Measurements from ENCODE around the gene CLDN14.

CLDN14 gene

GRCh38 chr21:36466061-36466511 is 13.8 kb downstream of the CLDN14 start:
- DNase-seq = no peak

DNA sequence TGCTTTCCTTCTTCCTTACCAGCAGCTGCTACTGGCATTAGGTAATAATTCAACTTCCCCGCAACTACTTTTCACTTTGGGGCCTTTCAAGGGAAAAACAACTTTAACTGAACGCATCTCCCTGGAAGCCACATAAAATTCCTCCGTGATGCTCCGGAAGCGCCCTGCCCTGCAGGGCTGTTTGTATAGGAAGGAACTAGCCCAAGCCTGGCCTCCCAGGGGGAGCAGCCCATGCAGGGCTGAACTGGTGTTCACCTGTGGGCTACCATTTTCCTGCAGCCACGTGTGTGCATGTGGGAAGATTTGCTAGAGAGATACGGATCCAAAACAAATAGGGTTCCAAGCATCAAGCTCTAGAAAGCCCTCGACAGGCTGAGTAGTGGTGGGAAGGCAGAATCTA is 14.4 kb downstream of the CLDN14 start:
- no peak for DNase-seq

GRCh38 chr21:36464590-36464989 is 15.3 kb downstream of the CLDN14 start:
- no peak for DNase-seq

- DNase-seq = no peak
These were observed 15.9 kb downstream of the CLDN14 start for GRCh38 chr21:36463991-36464390.

DNA sequence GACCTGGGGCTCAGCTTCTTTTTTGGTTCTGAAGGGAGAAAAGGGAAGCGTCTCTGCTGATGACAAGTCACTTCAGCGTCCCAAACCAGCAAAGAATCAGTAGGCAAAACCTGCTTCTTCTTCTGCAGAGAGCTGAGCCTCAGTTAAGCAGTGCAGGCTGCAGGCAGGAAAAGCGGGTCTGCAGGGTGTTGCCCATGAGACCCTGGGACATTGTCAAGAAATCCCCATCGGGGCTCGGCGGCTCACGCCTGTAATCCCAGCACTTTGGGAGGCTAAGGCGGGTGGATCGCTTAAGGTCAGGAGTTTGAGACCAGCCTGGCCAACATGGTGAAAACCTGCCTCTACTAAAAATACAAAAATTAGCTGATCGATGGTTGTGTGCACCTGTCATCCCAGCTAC is 16.7 kb downstream of the CLDN14 start:
- DNase-seq = no peak

DNA sequence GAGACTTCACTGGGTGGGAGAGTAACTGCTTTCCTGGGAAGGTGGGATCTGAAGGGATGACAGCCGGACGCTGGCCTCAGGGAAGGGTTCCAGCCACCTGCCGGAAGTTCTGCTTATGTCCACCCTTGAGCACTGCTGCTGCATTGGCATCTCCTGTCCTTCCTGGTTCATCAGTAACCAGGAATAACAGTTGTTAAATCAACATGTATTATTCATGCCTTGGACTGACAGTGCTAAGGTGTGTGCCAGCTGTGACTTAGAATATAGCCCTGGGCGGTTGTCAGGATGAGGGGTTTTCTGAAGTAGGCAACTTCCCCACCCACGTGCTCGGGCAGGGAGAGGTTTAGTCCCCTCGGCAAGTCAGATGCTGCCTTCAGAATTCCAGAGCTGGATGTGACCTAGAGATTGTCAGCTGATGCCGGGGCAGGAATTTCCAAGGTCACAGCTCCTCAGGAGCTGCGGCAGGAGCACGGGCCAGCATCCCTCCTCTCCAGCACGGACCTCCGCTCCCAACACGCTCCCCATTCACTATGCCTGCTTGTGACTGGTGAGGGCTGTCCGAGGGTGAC is 17.9 kb downstream of the CLDN14 start:
- DNase-seq = no peak

DNA sequence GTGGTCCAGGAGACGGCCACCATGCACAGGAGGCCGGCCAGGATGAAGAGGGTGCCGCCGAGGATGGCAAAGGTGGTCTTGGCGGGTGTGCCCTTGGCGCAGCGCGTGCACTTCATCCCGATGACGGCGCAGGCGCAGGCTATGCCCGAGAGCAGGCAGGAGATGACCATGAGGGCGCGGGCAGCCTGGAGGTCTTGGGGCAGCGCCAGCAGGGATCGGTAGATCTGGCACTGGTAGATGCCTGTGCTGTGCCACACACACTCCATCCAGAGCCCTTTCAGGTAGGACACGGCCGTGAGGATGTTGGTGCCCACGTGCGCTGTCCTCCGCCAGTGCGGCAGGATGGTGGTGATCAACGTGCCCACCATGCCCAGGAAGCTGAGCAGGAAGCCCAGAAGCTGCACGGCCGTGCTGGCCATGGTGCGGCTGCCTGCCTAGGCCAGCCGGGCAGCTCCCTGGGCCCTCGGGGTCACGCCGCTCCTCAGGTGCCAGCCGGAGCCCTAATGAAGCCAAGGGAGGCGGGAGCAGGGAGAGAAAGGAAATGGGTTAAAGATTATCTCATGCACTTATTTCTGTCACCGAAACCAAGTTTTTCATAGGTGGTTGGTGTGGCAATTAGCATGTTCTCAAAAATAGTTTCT is 18.5 kb downstream of the CLDN14 start:
- DNase-seq = no peak

DNA sequence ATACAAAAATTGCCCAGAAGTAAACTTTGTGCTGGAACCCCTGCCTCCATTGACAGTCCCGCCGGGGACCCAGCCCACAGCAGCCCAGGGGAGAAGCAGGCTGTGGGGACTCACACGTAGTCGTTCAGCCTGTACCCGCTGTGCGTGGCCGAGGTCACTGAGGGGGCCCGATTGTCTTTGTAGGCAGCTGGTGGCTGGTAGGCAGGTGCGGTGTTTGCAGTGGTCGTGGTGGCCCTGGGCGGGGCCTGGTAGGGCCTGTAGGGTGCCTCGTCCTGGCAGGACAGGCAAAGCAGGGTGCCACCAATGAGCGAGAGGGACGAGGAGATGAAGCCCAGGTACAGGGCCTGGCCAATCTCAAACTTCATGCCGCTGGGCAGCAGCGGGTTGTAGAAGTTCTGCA is 19.1 kb downstream of the CLDN14 start:
- no peak for DNase-seq

DNA sequence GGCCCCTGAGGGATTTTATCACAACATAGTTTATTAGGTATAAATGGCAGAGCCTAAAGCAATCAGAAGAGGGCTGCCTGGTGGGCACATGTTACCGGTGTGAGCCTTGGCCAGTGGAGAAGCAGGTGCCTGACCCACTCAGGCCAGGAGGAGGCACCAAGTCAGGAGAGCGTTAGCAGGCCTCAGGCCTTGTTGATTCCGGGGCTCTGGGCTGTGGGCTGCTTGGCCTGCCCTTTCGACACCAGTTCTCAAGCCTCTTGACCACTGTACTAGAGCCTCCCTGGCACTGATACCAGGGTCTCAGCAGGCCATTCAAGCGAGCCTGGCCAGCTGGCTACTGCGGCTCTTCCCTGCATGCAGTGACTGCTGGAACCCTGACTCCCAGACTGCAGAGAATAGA is 20.8 kb downstream of the CLDN14 start:
- no peak for DNase-seq

GRCh38 chr21:36456729-36457414 is 23.1 kb downstream of the CLDN14 start:
- no peak for DNase-seq

DNA sequence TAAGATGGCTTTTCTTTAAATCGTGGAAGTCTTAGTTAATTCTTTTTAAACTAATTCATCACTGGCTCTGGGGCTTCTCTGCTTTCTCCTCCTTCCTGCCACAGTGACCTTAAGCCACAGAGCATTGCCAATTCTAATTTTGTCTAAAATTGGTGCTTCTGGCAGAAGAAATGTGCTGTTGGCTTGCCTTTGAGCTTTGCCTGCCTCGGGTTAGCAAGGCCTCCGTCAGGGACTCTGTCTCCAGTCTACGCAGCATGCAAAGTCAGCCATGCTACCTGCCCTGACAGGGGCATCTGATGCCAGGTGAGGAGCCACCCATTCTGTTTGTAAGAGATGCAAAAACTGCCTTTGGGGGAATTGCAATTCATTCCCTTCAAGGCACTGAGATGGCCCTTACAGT is 25.2 kb downstream of the CLDN14 start:
- DNase-seq = no peak

DNA sequence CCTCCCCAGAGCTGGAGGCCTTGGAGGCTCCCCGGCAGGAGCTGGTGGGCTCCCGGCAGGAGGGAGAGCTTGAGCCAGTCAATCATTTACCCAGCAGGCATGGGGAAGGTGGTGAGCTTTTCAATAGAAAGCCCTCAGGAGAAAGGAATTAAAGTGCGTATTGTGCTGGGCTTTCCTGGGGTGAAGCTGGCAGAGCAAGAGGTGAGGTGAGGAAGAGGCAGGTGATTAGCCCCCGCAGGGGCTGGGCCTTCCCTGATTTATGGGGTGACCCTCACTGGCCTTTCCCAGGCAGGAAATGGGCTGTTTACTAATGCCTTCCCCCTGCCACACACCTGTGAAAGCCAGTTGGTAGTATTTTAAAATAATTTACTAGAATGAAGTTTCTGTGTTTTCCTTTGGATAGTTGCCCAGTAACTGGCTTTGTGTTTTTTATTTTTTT is 25.8 kb downstream of the CLDN14 start:
- no peak for DNase-seq

DNA sequence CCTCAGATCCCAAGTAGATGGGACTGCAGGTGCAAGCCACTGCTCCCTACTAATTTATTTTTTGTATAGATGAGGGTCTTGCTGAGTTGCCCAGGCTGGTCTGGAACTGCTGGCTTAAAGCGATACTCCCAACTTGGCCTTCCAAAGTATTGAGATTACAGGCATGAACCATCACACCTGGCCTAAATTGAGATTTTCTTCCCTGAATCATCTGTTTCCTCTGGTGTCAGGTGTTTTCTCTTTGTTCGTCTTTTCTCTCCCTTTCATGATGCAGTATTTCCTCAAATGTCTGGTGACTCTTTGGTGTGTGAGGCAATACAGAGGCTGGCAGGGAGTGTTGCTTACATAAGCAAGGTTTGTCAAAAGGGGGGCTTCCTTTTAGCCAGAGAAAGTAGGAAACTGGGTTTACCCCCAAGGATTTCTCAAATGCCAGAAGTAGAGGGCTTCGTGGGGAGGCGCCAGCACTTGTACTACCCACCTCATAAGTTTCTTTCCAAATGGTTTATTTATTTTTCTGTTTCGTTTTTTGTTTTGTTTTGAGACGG is 27.6 kb downstream of the CLDN14 start:
- no peak for DNase-seq

- no peak for DNase-seq
These were observed 28.4 kb downstream of the CLDN14 start for GRCh38 chr21:36451506-36451905.

DNA sequence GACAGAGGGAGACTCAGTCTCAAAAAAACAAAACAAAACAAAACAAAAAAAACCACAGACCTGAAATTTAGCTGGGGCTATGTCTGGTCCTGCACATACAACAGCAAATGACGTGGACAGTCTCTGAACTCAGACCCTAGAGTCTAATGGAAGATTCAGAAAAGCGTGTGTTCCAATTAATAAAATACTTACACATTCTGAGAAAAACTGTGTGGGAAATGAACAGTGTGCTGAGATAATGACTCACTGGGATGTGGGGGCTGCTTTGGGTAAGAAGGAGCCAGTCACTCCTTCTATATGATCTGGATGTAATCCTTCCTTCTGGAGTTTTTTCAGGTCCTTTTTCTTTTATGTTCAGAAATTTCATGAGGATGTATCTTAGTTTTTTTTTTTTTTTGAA is 29.4 kb downstream of the CLDN14 start:
- DNase-seq = no peak

DNA sequence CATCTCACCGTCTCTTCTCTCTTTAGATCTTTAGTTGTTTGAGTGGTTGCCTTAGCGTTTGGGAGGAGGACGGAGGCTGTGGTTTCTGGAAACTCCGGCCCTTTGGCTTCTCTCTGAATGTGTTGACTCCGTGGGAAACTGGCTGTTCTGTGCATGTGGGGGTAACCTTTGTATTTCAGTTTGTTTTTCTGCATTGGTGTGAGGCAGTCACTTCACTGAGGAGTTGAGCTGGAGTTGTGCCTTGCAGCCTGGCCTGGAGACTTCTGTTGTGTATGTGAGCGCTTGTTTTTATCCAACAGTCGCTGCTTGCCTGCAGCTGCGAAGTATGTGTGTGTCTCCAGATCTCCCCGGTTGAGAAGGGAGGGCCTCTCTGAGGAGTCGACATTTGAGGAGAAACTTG is 33.6 kb downstream of the CLDN14 start:
- no peak for DNase-seq

DNA sequence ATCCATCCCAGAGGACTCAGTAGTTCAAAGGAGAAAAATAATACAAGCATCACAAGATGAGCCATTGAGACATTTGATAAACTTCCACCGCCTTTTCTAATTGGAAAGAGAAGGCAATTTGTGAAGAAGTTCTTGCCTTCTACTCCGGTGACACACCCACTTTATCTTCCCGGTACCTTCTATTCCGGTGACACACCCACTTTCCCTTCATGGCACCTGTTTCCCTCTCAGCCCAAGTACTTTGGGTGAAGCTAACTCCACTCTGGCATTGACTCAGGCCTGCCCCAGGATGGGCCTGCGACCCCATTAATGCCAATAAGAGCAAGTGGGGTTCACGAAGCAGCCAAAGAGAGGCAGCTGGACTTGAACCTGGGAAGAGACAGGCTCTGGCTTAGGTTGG is 38.2 kb downstream of the CLDN14 start:
- no peak for DNase-seq

DNA sequence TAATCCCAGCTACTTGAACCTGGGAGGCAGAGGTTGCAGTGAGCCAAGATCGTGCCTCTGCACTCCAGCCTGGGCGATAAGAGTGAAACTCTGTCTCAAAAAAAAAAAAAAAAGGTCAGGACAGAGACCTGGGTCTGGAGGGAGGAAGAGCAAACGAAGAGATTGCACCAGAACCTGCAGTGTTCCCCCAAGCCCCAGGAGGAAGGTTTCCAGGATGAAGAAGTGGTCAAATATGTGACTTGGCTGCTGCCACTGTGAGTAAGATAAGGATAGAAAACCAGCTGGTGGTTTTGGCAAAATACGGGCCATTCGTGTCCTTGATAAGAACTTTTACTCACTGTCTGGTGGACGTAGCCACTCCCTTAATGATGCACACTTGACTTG is 42.2 kb downstream of the CLDN14 start:
- DNase-seq = peak in 1 of 2 experiments; percentile 8

DNA sequence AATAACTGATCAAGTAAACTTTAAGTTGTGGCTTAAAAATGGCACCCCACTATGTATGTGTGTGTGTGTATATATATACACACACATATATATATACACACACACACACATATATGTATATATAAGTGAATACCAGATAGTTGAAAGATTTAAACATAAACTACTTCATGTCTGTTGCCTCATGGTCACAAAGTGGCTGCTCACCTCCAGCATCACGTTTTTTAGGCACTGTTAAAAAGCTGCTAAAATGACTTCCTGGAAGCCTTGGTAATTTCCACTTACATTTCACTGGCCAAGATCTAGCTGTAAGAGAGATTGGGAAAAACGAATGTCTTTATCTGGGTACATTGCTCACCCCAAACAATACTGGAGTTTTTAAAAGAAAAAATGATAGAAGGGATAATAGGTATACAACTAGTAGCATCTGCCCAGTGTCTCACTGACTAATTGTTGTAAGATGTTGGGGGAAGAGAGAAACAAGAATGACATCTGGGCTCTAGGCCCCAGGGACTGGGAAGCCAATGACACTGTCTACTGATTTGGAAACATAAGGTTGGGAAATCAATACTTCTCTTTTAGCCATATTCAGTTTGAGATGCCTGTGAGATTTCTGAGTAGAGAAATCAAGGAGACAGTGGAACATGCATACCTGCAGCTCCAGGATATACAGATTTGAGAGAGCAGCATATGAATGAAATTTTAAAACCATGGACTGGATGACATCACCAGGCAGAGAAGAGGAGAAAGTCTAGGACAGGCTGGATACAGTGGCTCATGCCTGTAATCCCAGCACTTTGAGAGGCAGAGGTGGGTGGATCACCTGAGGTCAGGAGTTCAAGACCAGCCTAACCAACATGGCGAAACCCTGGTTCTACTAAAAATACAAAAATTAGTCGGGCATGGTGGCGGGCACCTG is 42.8 kb downstream of the CLDN14 start:
- DNase-seq = no peak

GRCh38 chr21:36434144-36434543 is 45.8 kb downstream of the CLDN14 start:
- no peak for DNase-seq

DNA sequence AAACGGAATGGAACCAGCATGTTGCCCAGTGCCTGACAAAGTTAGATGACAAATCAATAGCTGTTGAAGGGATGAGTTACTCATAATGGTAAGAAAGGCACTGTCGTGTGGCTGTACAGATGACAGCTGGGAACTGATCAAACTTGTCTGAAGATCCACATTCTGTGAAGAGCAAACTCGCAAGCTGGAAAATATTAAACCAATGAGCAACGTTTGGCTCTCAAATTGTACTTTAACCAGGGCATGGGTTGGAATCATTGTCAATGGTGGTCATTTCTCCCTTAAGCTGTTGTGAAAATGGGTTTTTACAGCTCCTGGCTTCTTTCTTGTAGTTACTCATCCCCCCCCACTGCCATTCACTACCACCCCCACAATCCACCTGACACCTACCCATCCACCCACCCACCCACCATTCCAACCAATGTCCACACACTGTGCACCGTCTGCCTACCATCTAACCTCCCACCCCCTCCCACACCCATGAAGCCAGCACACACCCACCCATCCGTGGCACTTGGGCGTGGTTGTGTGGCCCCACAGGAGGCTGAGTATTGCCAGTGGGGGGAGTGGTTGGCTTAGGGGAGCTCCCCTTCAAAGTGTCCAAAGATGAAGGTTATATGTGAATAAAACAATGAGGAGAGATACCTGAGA is 46.7 kb downstream of the CLDN14 start:
- no peak for DNase-seq

DNA sequence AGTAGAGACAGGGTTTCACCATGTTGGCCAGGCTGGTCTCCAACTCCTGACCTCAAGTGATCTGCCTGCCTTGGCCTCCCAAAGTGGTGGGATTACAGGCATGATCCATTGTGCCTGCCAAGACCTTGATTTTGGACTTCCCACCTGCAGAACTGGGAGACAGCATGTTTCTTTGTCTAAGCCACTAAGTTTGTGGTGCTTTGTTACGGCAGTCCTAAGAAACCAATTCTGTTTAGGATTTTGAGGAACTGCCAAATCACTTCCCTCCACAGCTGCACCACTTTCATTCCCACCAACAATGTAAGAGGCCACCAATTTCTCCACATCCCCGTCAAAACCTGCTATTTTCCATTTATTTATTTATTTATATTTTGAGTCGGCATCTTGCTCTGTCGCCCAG is 48.7 kb downstream of the CLDN14 start:
- no peak for DNase-seq

DNA sequence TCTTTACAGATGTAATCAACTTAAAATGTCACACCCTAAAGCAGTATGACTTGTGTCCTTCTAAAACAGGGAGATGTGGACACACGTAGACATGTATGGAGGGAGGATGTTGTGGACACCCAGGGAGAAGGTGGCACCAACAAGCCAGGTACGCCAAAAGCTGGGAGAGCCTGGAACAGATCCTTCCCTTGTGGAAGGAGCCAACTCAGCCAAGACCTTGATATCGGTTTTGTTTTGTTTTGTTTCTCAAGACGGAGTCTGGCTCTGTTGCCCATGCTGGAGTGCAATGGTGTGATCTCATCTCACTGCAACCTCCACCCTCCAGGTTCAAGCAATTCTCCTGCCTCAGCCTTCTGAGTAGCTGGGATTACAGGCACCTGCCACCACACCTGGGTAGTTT is 49.1 kb downstream of the CLDN14 start:
- no peak for DNase-seq
